HepG2 (cell line): ENCODE data around the gene RGS19. TPM values are rescaled to one million over a fixed set of nuclear protein-coding genes. Genes with fewer than 3 reads are reported as not detected.

ENCODE experiments used
- ATAC-seq: fragments of 200-7000 bp; cut with Tn5 transposase; 3 replicates; pipeline ENCODE4 v1.9.1; 2020; ENCODE audit warnings: mild to moderate bottlenecking, moderate library complexity
- BruUV-seq: library from RNA; stranded (reverse); fragments of 400-500 nt; replicated peaks from 2 replicates; lab custom pipeline; 2021; lab: Mats Ljungman, UMichigan
- CTCF ChIA-PET: fragments of 300-600 bp; formaldehyde crosslinking; extraction: SDS; loops from one replicate; lab custom pipeline; 2021; ENCODE audit warnings: low total read pairs, inconsistent platforms, low intra/inter-chr PET ratio; lab: Yijun Ruan, JAX
- POLR2A ChIA-PET: fragments of 350-600 bp; sonication (Branson Sonifier 250); formaldehyde crosslinking; loops from one replicate; lab custom pipeline; 2020; ENCODE audit warnings: antibody characterized with exemption, inconsistent platforms; lab: Yijun Ruan, JAX
- DNase-seq: peaks from one replicate; pipeline ENCODE4 v3.0.0-alpha.2; 2015; ENCODE audit warnings: low spot score
- FAIRE-seq: peaks from 3 replicates; lab custom pipeline; 2011; peaks lifted over from hg19 to GRCh38; lab: Jason Lieb, UNC
- H2AFZ ChIP-seq: one replicate; pipeline ENCODE4 v1.6.1; 2011; ENCODE audit warnings: low read length, inconsistent platforms
- H3K27ac ChIP-seq: fragments of 300-600 bp; 3 replicates; pipeline ENCODE4 v1.8.0; 2011; ENCODE audit warnings: mixed run types, mild to moderate bottlenecking, mixed read lengths, low read length, inconsistent platforms; ENCODE audit not compliant: insufficient read depth; ENCODE audit errors: extremely low read length
- H3K27me3 ChIP-seq, 2 experiments: fragments of 200-600 bp in 1 of 2; 2 replicates in 1 of 2; 3 replicates in 1 of 2; pipeline versions ENCODE4 v1.6.0 to v1.8.0; 2011; ENCODE audit warnings: low read length in 2 of 2, mild to moderate bottlenecking in 2 of 2, moderate library complexity in 2 of 2, inconsistent platforms in 1 of 2; ENCODE audit not compliant: insufficient read depth in 2 of 2, control insufficient read depth in 1 of 2
- H3K36me3 ChIP-seq, 2 experiments: fragments of 200-600 bp in 1 of 2; replicated peaks in 1 of 2; 2 replicates in 1 of 2; 3 replicates in 1 of 2; pipeline versions ENCODE4 v1.5.1 to v1.8.0; 2011; ENCODE audit warnings: low read length in 2 of 2, inconsistent platforms in 1 of 2; ENCODE audit not compliant: insufficient read depth in 2 of 2, control insufficient read depth in 1 of 2
- H3K4me1 ChIP-seq: 2 replicates; pipeline ENCODE4 v1.5.1; 2012; ENCODE audit warnings: low read length, inconsistent platforms; ENCODE audit not compliant: insufficient read depth
- H3K4me2 ChIP-seq: 2 replicates; pipeline ENCODE4 v1.6.0; 2011; ENCODE audit warnings: low read depth, low read length, inconsistent platforms
- H3K4me3 ChIP-seq, 3 experiments: fragments of 200-600 bp in 1 of 3; sonication (generic), shearing (Covaris generic) in 1 of 3; replicated peaks in 1 of 3; 2 replicates each; pipeline ENCODE4 v1.5.1; 2011 to 2016; ENCODE audit warnings: low read length in 3 of 3, inconsistent platforms in 2 of 3, low read depth in 2 of 3, mild to moderate bottlenecking in 2 of 3, control low read depth in 1 of 3, mixed read lengths in 1 of 3; ENCODE audit not compliant: insufficient read depth in 1 of 3
- H3K79me2 ChIP-seq: one replicate; pipeline ENCODE4 v1.6.1; 2011; ENCODE audit warnings: low read length, inconsistent platforms; ENCODE audit not compliant: insufficient read depth
- H3K9ac ChIP-seq: 2 replicates; pipeline ENCODE4 v1.6.0; 2011; ENCODE audit warnings: mild to moderate bottlenecking, low read depth, low read length, inconsistent platforms; ENCODE audit not compliant: insufficient read depth
- H3K9me3 ChIP-seq: 2 replicates; pipeline ENCODE4 v1.5.1; 2012; ENCODE audit warnings: mild to moderate bottlenecking, low read length
- H4K20me1 ChIP-seq: 2 replicates; pipeline ENCODE4 v1.6.0; 2011; ENCODE audit warnings: inconsistent platforms, mild to moderate bottlenecking, low read length, moderate library complexity; ENCODE audit not compliant: insufficient read depth
- ATF7 ChIP-seq, 2 experiments: fragments of 450-650 bp in 1 of 2; sonication (generic) in 1 of 2; formaldehyde crosslinking in 1 of 2; IDR thresholded peaks; 2 replicates each; pipeline versions ENCODE4 v1.4.0 to v1.6.1; 2016 to 2020; ENCODE audit warnings: antibody characterized with exemption in 1 of 2, mild to moderate bottlenecking in 1 of 2, missing genetic modification reagents in 1 of 2
- EEA1 ChIP-seq: sonication (generic); formaldehyde crosslinking; IDR thresholded peaks from 2 replicates; pipeline ENCODE4 v1.5.1; 2020; ENCODE audit warnings: mild to moderate bottlenecking, missing genetic modification reagents, borderline replicate concordance
- HIC2 ChIP-seq: sonication (generic); formaldehyde crosslinking; IDR thresholded peaks from 2 replicates; pipeline ENCODE4 v1.9.0; 2022; ENCODE audit warnings: low read depth, missing genetic modification reagents
- KMT2A ChIP-seq: sonication (generic); formaldehyde crosslinking; IDR thresholded peaks from 2 replicates; pipeline ENCODE4 v1.4.0; 2020; ENCODE audit warnings: missing genetic modification reagents
- MED1 ChIP-seq: sonication (generic); formaldehyde crosslinking; IDR thresholded peaks from 2 replicates; pipeline ENCODE4 v1.4.0; 2020; ENCODE audit warnings: missing genetic modification reagents
- RBFOX2 ChIP-seq: fragments of 200-400 bp; formaldehyde crosslinking; IDR thresholded peaks from 2 replicates; pipeline ENCODE4 v1.6.1; 2017; ENCODE audit warnings: low read depth, mild to moderate bottlenecking, low read length
- SRSF9 ChIP-seq: fragments of 200-400 bp; formaldehyde crosslinking; IDR thresholded peaks from 2 replicates; pipeline ENCODE4 v1.6.1; 2018; ENCODE audit warnings: borderline replicate concordance, mild to moderate bottlenecking, low read depth, low read length; ENCODE audit not compliant: insufficient read depth, poor library complexity, severe bottlenecking
- XRCC5 ChIP-seq: fragments of 200-400 bp; formaldehyde crosslinking; optimal IDR thresholded peaks from 2 replicates; pipeline ENCODE3; 2017; ENCODE audit warnings: mild to moderate bottlenecking, low read length
- ZFP36L1 ChIP-seq: sonication (generic); formaldehyde crosslinking; IDR thresholded peaks from 2 replicates; pipeline ENCODE4 v1.8.0; 2022; ENCODE audit warnings: mild to moderate bottlenecking, missing genetic modification reagents, moderate library complexity
- ZNF326 ChIP-seq: sonication (generic); formaldehyde crosslinking; IDR thresholded peaks from 2 replicates; pipeline ENCODE4 v1.4.0; 2020; ENCODE audit warnings: missing genetic modification reagents, borderline replicate concordance
- ZNF558 ChIP-seq: sonication (generic); formaldehyde crosslinking; IDR thresholded peaks from 2 replicates; pipeline ENCODE4 v1.9.0; 2022; ENCODE audit warnings: mild to moderate bottlenecking, missing genetic modification reagents, borderline replicate concordance
- ZNF672 ChIP-seq: sonication (generic); formaldehyde crosslinking; IDR thresholded peaks from 2 replicates; pipeline ENCODE4 v1.8.1; 2022; ENCODE audit warnings: missing genetic modification reagents
- ZNF704 ChIP-seq: sonication (generic); formaldehyde crosslinking; IDR thresholded peaks from 2 replicates; pipeline ENCODE4 v1.8.1; 2023; ENCODE audit warnings: mild to moderate bottlenecking, inconsistent platforms, moderate library complexity, missing genetic modification reagents, borderline replicate concordance
- ZSCAN29 ChIP-seq: sonication (generic); formaldehyde crosslinking; conservative IDR thresholded peaks from 2 replicates; pipeline ENCODE4 v1.4.0; 2020; ENCODE audit warnings: mild to moderate bottlenecking, missing genetic modification reagents
- ZUFSP ChIP-seq: sonication (generic); formaldehyde crosslinking; IDR thresholded peaks from 2 replicates; pipeline ENCODE4 v1.9.0; 2021; ENCODE audit warnings: missing genetic modification reagents, mild to moderate bottlenecking, borderline replicate concordance
- WGBS: methylation state at CpG from one replicate; pipeline ENCODE4 v1.1.6; 2017; ENCODE audit warnings: low lambda C conversion rate; 5-methylcytosine and 5-hydroxymethylcytosine counted together
- in situ Hi-C: cut with HindIII; loops from 2 replicates; pipeline ENCODE4 v1.10.0; 2017; ENCODE audit warnings: low pct_unique_long_range_greater_than_20kb; ENCODE audit not compliant: extremely low pct_ligation_motif_present
- intact Hi-C: fragments of 100-400 bp; cut with micrococcal nuclease; formaldehyde crosslinking; loops from one replicate; pipeline ENCODE4 v1.10.0; 2022; ENCODE audit not compliant: unreplicated experiment
- polyA plus RNA-seq, 8 experiments: library from polyadenylated mRNA; depleted of rRNA in 3 of 8; stranded (reverse) in 7 of 8; unstranded in 1 of 8; fragments of >200 nt; fragmentation: Illumina TruSeq in 4 of 8; extraction: Trizol in 4 of 8; gene quantifications; 2 replicates each; pipeline versions ENCODE4 v1.2.1 to v1.2.3, GENCODE V29; 2011 to 2016; ENCODE audit warnings: low read depth in 4 of 8, missing spikeins in 1 of 8, mixed read lengths in 1 of 8; ENCODE audit not compliant: insufficient read depth in 1 of 8
- total RNA-seq, 5 experiments: library from RNA; depleted of rRNA; stranded (reverse); fragments of >200 nt; fragmentation: Illumina TruSeq; extraction: Trizol; gene quantifications; 2 replicates each; pipeline ENCODE4 v1.2.3, GENCODE V29; 2016; ENCODE audit warnings: low read depth in 1 of 5

RGS19 gene
- total and polyA plus RNA-seq, 2 of the 13 experiments (the other 11 are each of a cell fraction or from before 2014, with no cell fraction given): 10.7 to 11.9 TPM

DNA sequence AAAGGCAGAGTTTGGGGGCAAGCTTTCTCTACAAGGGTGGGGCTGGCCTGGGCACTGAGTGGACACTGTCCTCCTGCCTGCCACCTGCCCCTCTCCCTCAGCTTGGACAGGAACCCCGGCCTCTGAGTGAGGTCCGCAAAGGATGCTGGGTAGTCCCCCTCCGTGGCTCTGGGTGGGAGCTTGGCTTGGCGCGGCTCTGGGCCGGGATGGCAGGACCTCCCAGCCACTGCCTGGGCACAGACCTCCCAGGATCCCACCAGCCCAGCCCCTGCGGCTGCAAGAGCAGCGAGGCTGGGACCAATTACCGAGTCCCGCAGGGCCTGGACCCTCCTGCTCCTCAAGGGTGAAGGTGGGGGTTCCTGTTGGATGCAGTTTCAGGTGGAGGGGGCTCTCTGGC is 27.0 kb downstream of the RGS19 start (continued):
- TF ChIP-seq SRSF9 (no peak), ZNF704 (CRISPR knock-in tag) (no peak)

DNA sequence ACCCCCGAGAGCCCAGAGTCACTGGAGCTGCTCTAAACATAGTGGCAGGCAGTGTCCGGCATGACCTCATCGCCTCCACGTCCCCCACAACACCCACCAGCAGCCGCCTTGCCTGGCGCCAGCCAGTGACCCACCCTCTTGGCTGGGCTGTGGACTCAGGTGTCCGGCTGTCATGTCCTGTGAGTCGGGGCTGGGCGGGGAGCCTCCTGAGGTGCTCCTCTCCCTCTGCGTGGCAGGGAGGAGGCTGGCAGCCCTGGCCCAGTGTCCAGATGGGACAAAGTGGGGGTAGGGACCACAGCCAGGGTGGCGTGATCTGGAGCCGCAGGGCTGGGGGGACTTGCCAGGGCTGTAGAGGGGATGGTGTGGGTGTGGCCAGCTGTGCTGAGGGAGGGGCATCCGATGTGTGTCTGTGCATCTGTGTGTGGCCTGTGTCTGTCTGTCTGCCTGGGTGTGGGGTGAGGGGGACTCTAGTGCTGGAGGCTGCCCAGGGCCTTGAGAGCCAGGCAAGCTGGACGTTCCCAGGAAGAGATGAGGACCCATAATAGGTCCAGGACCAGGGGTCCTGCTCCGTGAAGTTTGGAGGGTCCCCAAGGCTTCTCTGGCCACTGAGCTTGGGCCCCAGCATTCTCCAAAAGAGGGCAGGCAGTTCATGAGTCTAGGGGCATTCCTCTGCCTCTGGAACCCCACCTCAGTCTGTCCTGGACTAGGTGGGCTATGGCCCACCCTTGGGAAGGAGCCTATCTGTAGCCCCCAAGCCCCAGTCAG is 27.6 kb downstream of the RGS19 start:
- no peak for DNase-seq
- ChIA-PET POLR2A (interaction anchor here (0.6 to 9.4 kb wide), 8 partner anchors 10 to 393 kb away, joined by 3 to 252 read pairs (median 6); partner anchors contain the start of genes C20orf204, OPRL1, PRPF6 and RGS19), CTCF (no interaction called here)
- 33% methylated on average over 14 of the region's 15 CpGs for WGBS
- ATAC-seq: no peak
- Histone ChIP-seq H3K4me1 (peaks cover 69% of the 10 kb centered on the region), H3K27me3 (no peaks in the 10 kb centered on the region; a peak in 1 of 5 replicates), H3K27ac (no peak overlapping the region), H3K4me2 (peak overlapping the region; percentile 98), H3K79me2 (peaks cover 4% of the 10 kb centered on the region), H4K20me1 (no peaks in the 10 kb centered on the region), H3K4me3 (peak overlapping the region in 2 of 3 experiments; percentile 77 to 88; a peak in 3 of 6 replicates), H3K9ac (peak overlapping the region; percentile 79; the same call in 1 of the 2 replicates), H3K36me3 (no peaks in the 10 kb centered on the region), H3K9me3 (no peaks in the 10 kb centered on the region), H2AFZ (no peak overlapping the region)
- in situ Hi-C loops: no loop called here
- intact Hi-C loops: no loop called here
- no TSS peak for BruUV-seq
- no peak for FAIRE-seq
- TF ChIP-seq HIC2: no peak; the same call in 1 of the 2 replicates
- no peak for TF ChIP-seq ZNF704 (CRISPR knock-in tag)
- TF ChIP-seq ZSCAN29 (CRISPR knock-in tag): no peak
- TF ChIP-seq MED1: no peak
- TF ChIP-seq EEA1: 0 out of 2 replicates have a peak, but pooled peaks have one; percentile 43
- no peak for TF ChIP-seq ATF7 (IDR thresholded peaks at IDR 0.05)
- TF ChIP-seq ATF7 (CRISPR knock-in tag; IDR thresholded peaks at IDR 0.05): 0 out of 2 replicates have a peak, but pooled peaks have one; percentile 48
- TF ChIP-seq KMT2A: no peak
- no peak for TF ChIP-seq ZFP36L1 (CRISPR knock-in tag)
- no peak for TF ChIP-seq ZNF672 (CRISPR knock-in tag)
- TF ChIP-seq XRCC5: peak; percentile 16
- TF ChIP-seq ZNF326 (CRISPR knock-in tag): no peak
- TF ChIP-seq ZNF558 (CRISPR knock-in tag): no peak
- no peak for TF ChIP-seq RBFOX2
- no peak for TF ChIP-seq ZUFSP (CRISPR knock-in tag)
